ENCODE results near the gene ELP5. TPM values are rescaled to one million over a fixed set of nuclear protein-coding genes. Genes with fewer than 3 reads are reported as not detected.
A peak's percentile ranks its signal among the peaks of the same experiment; 100 is the strongest.

The ELP5 gene
- total RNA-seq, 1 experiment from 2014 or later, result 25.5 TPM

- no peak for DNase-seq (ENCODE audit: low read depth)
Measured at GRCh38 chr17:7293816-7294613, 42.0 kb downstream of the ELP5 start.

GRCh38 chr17:7294614-7295153 is 42.7 kb downstream of the ELP5 start, which contains the start of gene YBX2:
TSS of gene YBX2 (minus strand) at chr17:7294639. CDS start at chr17:7294500, 139 bp downstream.
- peak; percentile 58 for DNase-seq (ENCODE audit: low read depth)
- in situ Hi-C loops (cut with HindIII; ENCODE audit: low pct_unique_long_range_greater_than_20kb, low sequenced_read_pairs), result no loop called here

More at GRCh38 chr17:7293816-7294613, 42.0 kb downstream of the ELP5 start:
- in situ Hi-C loops (cut with HindIII; ENCODE audit: low pct_unique_long_range_greater_than_20kb, low sequenced_read_pairs), result no loop called here

- no peak for DNase-seq (ENCODE audit: low read depth)
- in situ Hi-C loops (cut with HindIII; ENCODE audit: low pct_unique_long_range_greater_than_20kb, low sequenced_read_pairs), result no loop called here
Measured at GRCh38 chr17:7295230-7296180, 43.5 kb downstream of the ELP5 start.

- in situ Hi-C loops (cut with HindIII; ENCODE audit: low pct_unique_long_range_greater_than_20kb, low sequenced_read_pairs), result no loop called here
- DNase-seq (ENCODE audit: low read depth), result peak; percentile 70
Measured at GRCh38 chr17:7296189-7296861, 44.3 kb downstream of the ELP5 start.

- DNase-seq (ENCODE audit: low read depth), result no peak
- in situ Hi-C loops (cut with HindIII; ENCODE audit: low pct_unique_long_range_greater_than_20kb, low sequenced_read_pairs), result no loop called here
Measured at GRCh38 chr17:7304179-7304578, 52.2 kb downstream of the ELP5 start.

GRCh38 chr17:7306911-7307685 is 55.1 kb downstream of the ELP5 start, which contains the start of gene EIF5A:
TSS of gene EIF5A (plus strand) at chr17:7307628. CDS start at chr17:7309636, 2,008 bp downstream.
- peak; percentile 99 for DNase-seq (ENCODE audit: low read depth)
- in situ Hi-C loops (cut with HindIII; ENCODE audit: low pct_unique_long_range_greater_than_20kb, low sequenced_read_pairs), result no loop called here

GRCh38 chr17:7307686-7308624 is 55.9 kb downstream of the ELP5 start:
- in situ Hi-C loops (cut with HindIII; ENCODE audit: low pct_unique_long_range_greater_than_20kb, low sequenced_read_pairs), result no loop called here
- peak; percentile 16 for DNase-seq (ENCODE audit: low read depth)

GRCh38 chr17:7308625-7309433 is 56.8 kb downstream of the ELP5 start:
- in situ Hi-C loops (cut with HindIII; ENCODE audit: low pct_unique_long_range_greater_than_20kb, low sequenced_read_pairs), result no loop called here
- peak; percentile 83 for DNase-seq (ENCODE audit: low read depth)

Other genes with a start within 250 kb of the ELP5 start
- gene RNASEK, start 239.6 kb upstream of the ELP5 start, total RNA-seq (2014; rRNA removed; shearing (Covaris generic); ENCODE audit: low replicate concordance), result 128 and 131 TPM in 2 replicates
- not detected in 2 replicates for gene BCL6B, start 229.2 kb upstream of the ELP5 start, total RNA-seq (2014; rRNA removed; shearing (Covaris generic); ENCODE audit: low replicate concordance)
- 3.7 and 8.6 TPM in 2 replicates for gene SLC16A13, start 216.2 kb upstream of the ELP5 start, total RNA-seq (2014; rRNA removed; shearing (Covaris generic); ENCODE audit: low replicate concordance)
- gene SLC16A11, start 208.1 kb upstream of the ELP5 start, total RNA-seq (2014; rRNA removed; shearing (Covaris generic); ENCODE audit: low replicate concordance), result not detected in 2 replicates
- gene CLEC10A, start 172.0 kb upstream of the ELP5 start, total RNA-seq (2014; rRNA removed; shearing (Covaris generic); ENCODE audit: low replicate concordance), result not detected in 2 replicates
- gene ASGR2, start 137.4 kb upstream of the ELP5 start, total RNA-seq (2014; rRNA removed; shearing (Covaris generic); ENCODE audit: low replicate concordance), result not detected in 2 replicates
- not detected in 2 replicates for gene ASGR1, start 72.8 kb upstream of the ELP5 start, total RNA-seq (2014; rRNA removed; shearing (Covaris generic); ENCODE audit: low replicate concordance)
- gene DLG4, start 32.4 kb upstream of the ELP5 start, total RNA-seq (2014; rRNA removed; shearing (Covaris generic); ENCODE audit: low replicate concordance), result 2.8 and 4.8 TPM in 2 replicates
- 301 and 338 TPM in 2 replicates for gene ACADVL, start 32.3 kb upstream of the ELP5 start, total RNA-seq (2014; rRNA removed; shearing (Covaris generic); ENCODE audit: low replicate concordance)
- 33.3 and 64.4 TPM in 2 replicates for gene DVL2, start 17.7 kb upstream of the ELP5 start, total RNA-seq (2014; rRNA removed; shearing (Covaris generic); ENCODE audit: low replicate concordance)
- gene PHF23, start 12.8 kb upstream of the ELP5 start, total RNA-seq (2014; rRNA removed; shearing (Covaris generic); ENCODE audit: low replicate concordance), result 28.0 and 39.4 TPM in 2 replicates
- gene GABARAP, start 9.8 kb upstream of the ELP5 start, total RNA-seq (2014; rRNA removed; shearing (Covaris generic); ENCODE audit: low replicate concordance), result 211 and 296 TPM in 2 replicates
- gene CTDNEP1, start 481 bp upstream of the ELP5 start, total RNA-seq (2014; rRNA removed; shearing (Covaris generic); ENCODE audit: low replicate concordance), result 9.6 and 19.0 TPM in 2 replicates
- gene CLDN7, start 10.3 kb downstream of the ELP5 start, total RNA-seq (2014; rRNA removed; shearing (Covaris generic); ENCODE audit: low replicate concordance), result not detected in 2 replicates
- gene SLC2A4, start 29.5 kb downstream of the ELP5 start, total RNA-seq (2014; rRNA removed; shearing (Covaris generic); ENCODE audit: low replicate concordance), result not detected in 2 replicates
- 1.8 and 8.5 TPM in 2 replicates for gene YBX2, start 42.4 kb downstream of the ELP5 start, total RNA-seq (2014; rRNA removed; shearing (Covaris generic); ENCODE audit: low replicate concordance)
- 483 and 624 TPM in 2 replicates for gene EIF5A, start 55.4 kb downstream of the ELP5 start, total RNA-seq (2014; rRNA removed; shearing (Covaris generic); ENCODE audit: low replicate concordance)
- 51.1 and 56.4 TPM in 2 replicates for gene GPS2, start 63.1 kb downstream of the ELP5 start, total RNA-seq (2014; rRNA removed; shearing (Covaris generic); ENCODE audit: low replicate concordance)
- 15.0 and 17.9 TPM in 2 replicates for gene NEURL4, start 77.1 kb downstream of the ELP5 start, total RNA-seq (2014; rRNA removed; shearing (Covaris generic); ENCODE audit: low replicate concordance)
- gene ACAP1, start 84.3 kb downstream of the ELP5 start, total RNA-seq (2014; rRNA removed; shearing (Covaris generic); ENCODE audit: low replicate concordance), result 2.3 and 26.4 TPM in 2 replicates
- gene KCTD11, start 99.9 kb downstream of the ELP5 start, total RNA-seq (2014; rRNA removed; shearing (Covaris generic); ENCODE audit: low replicate concordance), result 17.2 and 23.2 TPM in 2 replicates
- not detected in 2 replicates for gene TMEM95, start 102.9 kb downstream of the ELP5 start, total RNA-seq (2014; rRNA removed; shearing (Covaris generic); ENCODE audit: low replicate concordance)
- gene TNK1, start 128.9 kb downstream of the ELP5 start, total RNA-seq (2014; rRNA removed; shearing (Covaris generic); ENCODE audit: low replicate concordance), result 1.8 and 2.9 TPM in 2 replicates
- 5.6 and 14.4 TPM in 2 replicates for gene PLSCR3, start 142.3 kb downstream of the ELP5 start, total RNA-seq (2014; rRNA removed; shearing (Covaris generic); ENCODE audit: low replicate concordance)
- 132 and 200 TPM in 2 replicates for gene TMEM256, start 151.9 kb downstream of the ELP5 start, total RNA-seq (2014; rRNA removed; shearing (Covaris generic); ENCODE audit: low replicate concordance)
- 1.1 TPM in 1 of 2 replicates, not detected in the other for gene NLGN2, start 155.6 kb downstream of the ELP5 start, total RNA-seq (2014; rRNA removed; shearing (Covaris generic); ENCODE audit: low replicate concordance)
- not detected in 2 replicates for gene SPEM1, start 168.1 kb downstream of the ELP5 start, total RNA-seq (2014; rRNA removed; shearing (Covaris generic); ENCODE audit: low replicate concordance)
- not detected in 2 replicates for gene SPEM2, start 173.4 kb downstream of the ELP5 start, total RNA-seq (2014; rRNA removed; shearing (Covaris generic); ENCODE audit: low replicate concordance)
- gene SPEM3, start 176.6 kb downstream of the ELP5 start, total RNA-seq (2014; rRNA removed; shearing (Covaris generic); ENCODE audit: low replicate concordance), result not detected in 2 replicates
- 2.9 and 6.7 TPM in 2 replicates for gene TMEM102, start 183.2 kb downstream of the ELP5 start, total RNA-seq (2014; rRNA removed; shearing (Covaris generic); ENCODE audit: low replicate concordance)
- 0.06 and 0.98 TPM in 2 replicates for gene FGF11, start 187.3 kb downstream of the ELP5 start, total RNA-seq (2014; rRNA removed; shearing (Covaris generic); ENCODE audit: low replicate concordance)
- 4.0 and 11.0 TPM in 2 replicates for gene CHRNB1, start 192.8 kb downstream of the ELP5 start, total RNA-seq (2014; rRNA removed; shearing (Covaris generic); ENCODE audit: low replicate concordance)
- 4.6 and 5.8 TPM in 2 replicates for gene ZBTB4, start 227.4 kb downstream of the ELP5 start, total RNA-seq (2014; rRNA removed; shearing (Covaris generic); ENCODE audit: low replicate concordance)
- gene SLC35G6, start 229.2 kb downstream of the ELP5 start, total RNA-seq (2014; rRNA removed; shearing (Covaris generic); ENCODE audit: low replicate concordance), result not detected in 2 replicates
- gene POLR2A, start 232.2 kb downstream of the ELP5 start, total RNA-seq (2014; rRNA removed; shearing (Covaris generic); ENCODE audit: low replicate concordance), result 10.9 and 11.8 TPM in 2 replicates